GM19240 (cell line): ENCODE data around the gene SMARCA2.

ENCODE experiments used
- DNase-seq: peaks from one replicate; pipeline ENCODE4 v3.0.0; 2011; ENCODE audit warnings: low spot score; ENCODE audit not compliant: insufficient read length

The SMARCA2 gene

GRCh38 chr9:2039294-2040180 lies 24.4 kb downstream of the SMARCA2 start:
- no peak for DNase-seq

DNA sequence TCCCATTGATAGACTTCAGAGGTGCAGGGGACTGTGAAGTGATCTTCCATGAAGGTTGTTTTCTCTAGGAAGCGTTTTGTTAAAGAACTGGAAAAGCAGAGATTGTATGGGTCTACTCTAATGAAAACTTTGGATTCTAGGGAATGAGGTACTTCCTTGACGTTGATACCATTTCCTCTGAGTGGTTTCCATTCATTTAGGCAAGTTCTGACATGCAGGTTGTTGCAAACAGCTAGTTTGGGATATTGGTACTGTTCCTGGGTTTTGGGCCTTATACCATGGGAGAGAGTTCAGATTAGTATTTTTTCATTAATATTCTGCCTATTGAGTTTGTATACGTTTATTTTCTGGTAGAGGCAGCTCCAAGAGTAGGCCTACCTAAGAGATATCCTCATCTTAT lies 25.7 kb downstream of the SMARCA2 start:
- no peak for DNase-seq

GRCh38 chr9:2041736-2042135 lies 26.6 kb downstream of the SMARCA2 start:
- DNase-seq: no peak

DNA sequence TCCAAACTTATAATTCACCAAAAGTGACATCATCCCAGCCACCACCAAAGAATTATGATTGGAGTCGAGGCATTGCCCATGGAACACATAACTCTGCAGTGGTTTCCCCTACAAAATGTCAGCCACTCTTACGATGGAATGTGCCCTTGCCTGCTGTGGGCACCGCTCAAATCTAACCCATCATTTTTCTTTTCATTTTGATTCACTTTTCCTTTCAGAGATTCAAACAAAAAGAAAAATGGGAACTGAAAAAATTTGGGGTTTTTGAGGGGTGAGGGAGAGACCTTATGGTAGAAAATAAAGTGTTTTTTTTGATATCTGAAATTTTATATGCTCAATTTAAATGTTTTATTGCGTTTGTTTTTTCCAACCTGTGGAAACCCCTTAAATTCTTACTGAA lies 28.1 kb downstream of the SMARCA2 start:
- DNase-seq: no peak

DNA sequence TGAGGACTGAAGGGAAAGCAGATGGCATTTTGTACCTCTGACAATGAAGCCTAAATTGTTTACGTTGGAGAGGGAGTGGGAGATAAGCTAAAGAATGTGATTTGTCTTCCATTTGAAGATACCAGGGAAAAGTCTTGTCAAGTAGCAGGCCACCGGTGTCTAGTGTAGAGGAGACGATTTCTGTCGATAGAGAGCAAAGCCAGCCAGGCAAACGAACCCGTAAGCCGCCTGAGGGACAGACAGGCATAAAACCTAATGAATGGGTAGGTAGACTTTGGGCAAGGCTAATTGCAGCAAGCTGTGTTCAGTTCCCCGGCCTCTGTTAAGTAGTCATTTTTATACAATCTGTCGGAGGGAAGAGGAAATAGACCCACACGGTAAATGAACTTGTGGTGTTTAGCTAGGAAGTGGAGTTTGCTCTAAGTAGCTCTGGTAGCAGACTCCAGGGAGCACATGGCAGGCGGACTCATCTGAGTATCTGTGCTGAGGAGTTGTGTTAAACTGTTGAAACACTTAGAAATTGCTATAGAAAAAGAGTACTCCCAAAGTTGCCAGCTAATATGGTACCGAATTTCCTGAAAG lies 28.8 kb downstream of the SMARCA2 start:
- DNase-seq: no peak

DNA sequence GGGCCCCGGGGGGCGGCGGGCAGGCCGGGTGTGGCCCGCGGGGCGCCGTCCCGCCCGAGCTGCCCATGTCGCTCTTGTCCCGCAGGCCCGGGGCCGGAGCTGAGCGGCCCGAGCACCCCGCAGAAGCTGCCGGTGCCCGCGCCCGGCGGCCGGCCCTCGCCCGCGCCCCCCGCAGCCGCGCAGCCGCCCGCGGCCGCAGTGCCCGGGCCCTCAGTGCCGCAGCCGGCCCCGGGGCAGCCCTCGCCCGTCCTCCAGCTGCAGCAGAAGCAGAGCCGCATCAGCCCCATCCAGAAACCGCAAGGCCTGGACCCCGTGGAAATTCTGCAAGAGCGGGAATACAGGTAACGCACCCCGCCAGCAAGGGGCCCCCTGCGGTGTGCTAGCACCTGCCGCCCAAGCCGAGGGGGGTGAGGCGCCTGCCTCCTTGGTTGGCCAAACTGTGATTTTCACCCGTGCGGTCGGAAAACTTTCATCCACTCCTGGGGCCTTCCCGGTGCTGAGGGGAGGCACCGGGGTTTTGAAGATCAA lies 32.1 kb downstream of the SMARCA2 start:
- no peak for DNase-seq

- no peak for DNase-seq
These were observed 32.8 kb downstream of the SMARCA2 start for GRCh38 chr9:2047916-2048315.

DNA sequence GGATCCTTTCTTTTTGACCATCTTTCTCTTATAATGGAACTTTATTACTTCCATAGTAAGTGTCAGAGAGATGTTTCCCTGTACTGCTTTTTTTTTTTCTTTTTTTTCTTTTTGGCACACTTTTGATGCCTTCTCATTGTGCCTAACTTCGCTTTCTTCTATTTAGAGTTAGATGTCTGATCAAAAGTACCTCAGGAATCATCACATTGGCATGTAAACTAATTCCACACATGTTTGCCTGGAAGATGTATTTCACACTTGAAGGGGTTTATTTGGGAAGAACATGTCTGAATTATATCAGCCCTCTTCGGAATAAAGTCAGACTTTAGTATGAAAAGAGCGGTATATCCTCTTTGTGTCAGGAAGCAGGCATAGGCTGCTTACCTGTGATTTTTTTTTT lies 35.1 kb downstream of the SMARCA2 start:
- no peak for DNase-seq

DNA sequence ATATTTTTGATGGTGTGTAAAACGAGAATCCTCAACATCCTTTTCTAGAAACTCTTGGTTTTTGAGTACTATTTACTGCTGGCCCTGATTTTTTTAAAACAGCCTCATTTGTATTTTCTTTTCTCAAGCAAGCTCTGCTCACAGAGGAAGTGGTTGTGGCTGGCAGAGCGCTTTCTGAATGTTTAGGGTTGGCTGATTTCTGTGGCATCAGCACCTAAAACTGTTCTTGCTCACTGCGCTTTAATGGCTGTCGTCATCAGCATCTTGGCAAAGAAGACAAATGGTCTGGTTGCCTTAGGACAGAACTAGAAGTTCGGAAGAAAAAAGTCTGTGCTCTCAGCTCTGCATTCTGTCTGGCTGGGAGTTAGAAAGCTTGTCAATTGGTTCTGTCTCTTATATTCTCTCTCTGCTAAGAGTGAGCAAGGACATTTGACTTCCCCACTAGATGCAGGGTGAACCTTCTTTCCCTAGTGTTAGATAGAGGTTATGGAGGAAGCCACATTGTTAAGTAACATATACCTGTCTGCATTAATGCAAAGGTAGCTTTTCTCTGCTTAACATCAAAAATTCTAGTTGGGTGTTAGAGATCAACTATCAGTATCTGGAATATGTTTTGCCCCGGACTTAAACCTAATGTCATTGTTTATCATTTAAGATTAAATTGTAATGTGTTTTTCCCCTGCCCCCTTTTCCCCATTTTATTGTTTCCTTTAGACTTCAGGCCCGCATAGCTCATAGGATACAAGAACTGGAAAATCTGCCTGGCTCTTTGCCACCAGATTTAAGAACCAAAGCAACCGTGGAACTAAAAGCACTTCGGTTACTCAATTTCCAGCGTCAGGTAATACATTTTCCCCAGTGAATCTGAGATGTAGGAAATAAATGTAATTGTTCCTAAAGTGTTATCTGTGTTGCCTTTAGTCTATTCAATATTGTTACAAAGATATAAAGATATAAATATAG lies 39.0 kb downstream of the SMARCA2 start:
- peak; percentile 40 for DNase-seq

GRCh38 chr9:2055203-2055658 lies 40.1 kb downstream of the SMARCA2 start:
- DNase-seq: no peak

- no peak for DNase-seq
These were observed 44.3 kb downstream of the SMARCA2 start for GRCh38 chr9:2059274-2059929.

GRCh38 chr9:2060424-2060823 lies 45.3 kb downstream of the SMARCA2 start:
- no peak for DNase-seq

- no peak for DNase-seq
These were observed 50.6 kb downstream of the SMARCA2 start for GRCh38 chr9:2065704-2066103.

DNA sequence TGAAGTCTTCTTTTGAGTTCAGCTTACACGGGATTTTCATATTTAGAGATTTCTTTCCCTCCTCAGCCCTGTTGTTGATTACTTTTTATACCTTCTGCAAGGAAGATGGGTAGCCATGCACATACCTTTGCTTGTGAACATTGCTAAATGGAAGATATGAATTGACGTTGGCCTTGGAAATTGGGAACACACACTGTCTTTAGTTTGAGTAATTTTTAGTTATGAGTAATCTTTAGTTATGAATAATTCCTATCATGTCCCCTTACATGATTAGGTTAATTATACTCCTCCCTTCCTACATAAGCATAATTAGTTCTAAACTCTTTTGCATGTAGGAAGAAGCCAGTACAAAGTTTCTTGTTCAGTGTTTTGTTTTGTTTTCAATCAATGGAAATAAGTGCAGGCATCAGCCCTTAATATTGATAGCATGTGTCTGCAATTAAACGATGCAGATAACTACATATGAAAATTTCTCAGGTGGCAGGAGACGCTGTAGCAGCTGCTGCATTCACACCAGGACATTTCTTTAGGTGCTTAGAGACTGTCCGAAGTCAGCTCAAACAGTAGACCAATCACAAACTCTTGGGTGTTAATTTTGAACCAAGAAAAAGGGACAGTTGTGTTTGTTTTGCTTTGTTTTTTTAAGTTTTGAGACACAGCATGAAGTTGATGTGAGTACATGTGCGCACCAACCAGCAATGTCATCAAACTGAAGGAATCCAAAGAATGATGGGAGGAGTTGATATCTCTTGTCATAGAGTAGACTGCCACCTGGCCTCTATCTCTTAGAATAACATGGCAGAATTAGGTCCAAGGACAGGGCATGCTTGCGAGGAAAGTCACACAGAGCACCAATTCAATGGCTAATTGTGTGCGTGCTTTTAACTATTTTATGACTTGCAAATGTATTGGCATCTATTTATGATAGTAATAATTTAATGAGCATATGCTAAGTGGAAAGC lies 51.4 kb downstream of the SMARCA2 start:
- DNase-seq: no peak

DNA sequence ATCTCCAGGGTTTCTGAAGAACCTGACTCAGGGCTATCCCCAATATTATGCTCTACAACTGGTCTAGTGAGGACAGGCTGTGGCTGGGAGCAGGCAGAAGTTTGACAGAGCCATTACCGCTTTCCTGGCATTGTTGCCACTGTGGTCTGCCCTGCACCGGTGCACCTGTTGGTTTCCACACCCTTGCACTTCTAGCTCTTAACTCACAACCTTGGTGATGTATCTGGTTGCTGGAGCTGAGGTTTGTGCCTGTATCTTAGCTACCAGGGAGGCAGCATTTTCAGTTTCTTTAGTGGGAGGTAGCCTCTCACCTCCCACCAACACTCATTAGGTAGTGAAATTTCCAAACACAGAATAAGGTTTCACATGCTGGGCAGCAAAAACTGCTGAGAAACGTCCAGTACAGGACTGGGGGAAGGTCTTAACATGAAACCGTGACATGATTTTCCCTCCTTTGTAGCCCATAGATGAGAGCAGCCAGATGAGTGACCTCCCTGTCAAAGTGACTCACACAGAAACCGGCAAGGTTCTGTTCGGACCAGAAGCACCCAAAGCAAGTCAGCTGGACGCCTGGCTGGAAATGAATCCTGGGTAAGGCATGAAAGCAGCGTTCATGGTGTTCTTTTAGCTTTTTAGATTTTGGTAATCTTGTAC lies 57.7 kb downstream of the SMARCA2 start:
- no peak for DNase-seq

DNA sequence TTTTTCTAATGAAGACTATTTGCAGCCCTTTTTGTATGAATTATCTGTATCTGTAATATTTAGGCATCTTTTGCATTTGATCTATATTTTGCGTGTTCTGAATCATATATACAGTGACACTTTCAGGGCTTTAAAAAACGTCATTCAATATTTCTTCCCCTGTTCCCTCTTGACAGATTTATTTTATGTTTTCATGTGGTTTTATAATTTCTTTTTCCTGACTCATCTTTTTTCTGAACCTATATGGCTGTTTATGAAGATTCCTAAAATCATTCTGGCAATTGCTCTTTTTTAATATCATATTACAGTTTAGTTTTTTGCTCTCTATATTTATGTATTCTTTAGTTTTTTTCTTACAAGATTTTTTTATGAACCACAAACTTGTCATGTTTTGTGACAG lies 67.6 kb downstream of the SMARCA2 start:
- DNase-seq: no peak

- DNase-seq: no peak
These were observed 68.3 kb downstream of the SMARCA2 start for GRCh38 chr9:2083479-2083878.

- DNase-seq: no peak
These were observed 70.6 kb downstream of the SMARCA2 start for GRCh38 chr9:2085716-2086115.

DNA sequence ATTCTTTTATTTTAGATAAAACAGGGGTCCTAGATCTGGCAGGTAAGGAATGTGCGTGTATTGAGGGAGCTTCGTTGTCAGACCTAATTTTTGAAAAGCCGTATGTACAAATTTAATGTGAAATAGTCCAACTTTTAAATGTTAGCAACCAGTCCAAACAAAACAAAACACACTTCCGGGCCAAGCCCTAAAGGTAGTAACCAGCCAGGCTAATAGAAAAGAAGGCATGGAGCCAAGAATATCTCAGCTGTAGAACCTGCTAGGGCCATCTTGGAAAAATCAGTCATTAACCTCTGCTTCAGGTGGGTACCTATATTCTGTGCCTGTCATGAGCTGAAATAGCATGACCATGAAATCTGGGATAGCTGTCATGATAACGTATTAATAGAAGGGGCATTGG lies 71.0 kb downstream of the SMARCA2 start:
- DNase-seq: no peak
